HepG2 (cell line): Measurements from ENCODE around the gene MCM3AP. TPM values are rescaled to one million over a fixed set of nuclear protein-coding genes. Genes with fewer than 3 reads are reported as not detected.
A peak's percentile ranks its signal among the peaks of the same experiment; 100 is the strongest.

Experiments
- ATAC-seq: fragments of 200-7000 bp; cut with Tn5 transposase; 3 replicates; pipeline ENCODE4 v1.9.1; 2020; ENCODE audit warnings: mild to moderate bottlenecking, moderate library complexity
- BruUV-seq: library from RNA; stranded (reverse); fragments of 400-500 nt; replicated peaks from 2 replicates; lab custom pipeline; 2021; lab: Mats Ljungman, UMichigan
- CTCF ChIA-PET: fragments of 300-600 bp; formaldehyde crosslinking; extraction: SDS; loops from one replicate; lab custom pipeline; 2021; ENCODE audit warnings: low total read pairs, inconsistent platforms, low intra/inter-chr PET ratio; lab: Yijun Ruan, JAX
- POLR2A ChIA-PET: fragments of 350-600 bp; sonication (Branson Sonifier 250); formaldehyde crosslinking; loops from one replicate; lab custom pipeline; 2020; ENCODE audit warnings: antibody characterized with exemption, inconsistent platforms; lab: Yijun Ruan, JAX
- DNase-seq: peaks from one replicate; pipeline ENCODE4 v3.0.0-alpha.2; 2015; ENCODE audit warnings: low spot score
- FAIRE-seq: peaks from 3 replicates; lab custom pipeline; 2011; peaks lifted over from hg19 to GRCh38; lab: Jason Lieb, UNC
- H2AFZ ChIP-seq: one replicate; pipeline ENCODE4 v1.6.1; 2011; ENCODE audit warnings: low read length, inconsistent platforms
- H3K27ac ChIP-seq: fragments of 300-600 bp; 3 replicates; pipeline ENCODE4 v1.8.0; 2011; ENCODE audit warnings: mixed run types, mild to moderate bottlenecking, mixed read lengths, low read length, inconsistent platforms; ENCODE audit not compliant: insufficient read depth; ENCODE audit errors: extremely low read length
- H3K27me3 ChIP-seq, 2 experiments: fragments of 200-600 bp in 1 of 2; 2 replicates in 1 of 2; 3 replicates in 1 of 2; pipeline versions ENCODE4 v1.6.0 to v1.8.0; 2011; ENCODE audit warnings: low read length in 2 of 2, mild to moderate bottlenecking in 2 of 2, moderate library complexity in 2 of 2, inconsistent platforms in 1 of 2; ENCODE audit not compliant: insufficient read depth in 2 of 2, control insufficient read depth in 1 of 2
- H3K36me3 ChIP-seq, 2 experiments: fragments of 200-600 bp in 1 of 2; replicated peaks in 1 of 2; 2 replicates in 1 of 2; 3 replicates in 1 of 2; pipeline versions ENCODE4 v1.5.1 to v1.8.0; 2011; ENCODE audit warnings: low read length in 2 of 2, inconsistent platforms in 1 of 2; ENCODE audit not compliant: insufficient read depth in 2 of 2, control insufficient read depth in 1 of 2
- H3K4me1 ChIP-seq: 2 replicates; pipeline ENCODE4 v1.5.1; 2012; ENCODE audit warnings: low read length, inconsistent platforms; ENCODE audit not compliant: insufficient read depth
- H3K4me2 ChIP-seq: 2 replicates; pipeline ENCODE4 v1.6.0; 2011; ENCODE audit warnings: low read depth, low read length, inconsistent platforms
- H3K4me3 ChIP-seq, 3 experiments: fragments of 200-600 bp in 1 of 3; sonication (generic), shearing (Covaris generic) in 1 of 3; replicated peaks in 1 of 3; 2 replicates each; pipeline ENCODE4 v1.5.1; 2011 to 2016; ENCODE audit warnings: low read length in 3 of 3, inconsistent platforms in 2 of 3, low read depth in 2 of 3, mild to moderate bottlenecking in 2 of 3, control low read depth in 1 of 3, mixed read lengths in 1 of 3; ENCODE audit not compliant: insufficient read depth in 1 of 3
- H3K79me2 ChIP-seq: one replicate; pipeline ENCODE4 v1.6.1; 2011; ENCODE audit warnings: low read length, inconsistent platforms; ENCODE audit not compliant: insufficient read depth
- H3K9ac ChIP-seq: 2 replicates; pipeline ENCODE4 v1.6.0; 2011; ENCODE audit warnings: mild to moderate bottlenecking, low read depth, low read length, inconsistent platforms; ENCODE audit not compliant: insufficient read depth
- H3K9me3 ChIP-seq: 2 replicates; pipeline ENCODE4 v1.5.1; 2012; ENCODE audit warnings: mild to moderate bottlenecking, low read length
- H4K20me1 ChIP-seq: 2 replicates; pipeline ENCODE4 v1.6.0; 2011; ENCODE audit warnings: inconsistent platforms, mild to moderate bottlenecking, low read length, moderate library complexity; ENCODE audit not compliant: insufficient read depth
- ATM ChIP-seq: fragments of 450-650 bp; IDR thresholded peaks from 2 replicates; pipeline ENCODE4 v1.7.1; 2017; ENCODE audit warnings: mild to moderate bottlenecking, borderline replicate concordance
- CHCHD3 ChIP-seq: sonication (generic); formaldehyde crosslinking; IDR thresholded peaks from 2 replicates; pipeline ENCODE4 v1.8.0; 2022; ENCODE audit warnings: mild to moderate bottlenecking, missing genetic modification reagents, moderate library complexity
- HDAC2 ChIP-seq: sonication (generic); formaldehyde crosslinking; IDR thresholded peaks from 2 replicates; pipeline ENCODE4 v1.4.0; 2020; ENCODE audit warnings: missing genetic modification reagents
- KAT8 ChIP-seq: IDR thresholded peaks from 2 replicates; pipeline ENCODE4 v1.6.1; 2016; ENCODE audit warnings: missing genetic modification reagents, missing compliant biosample characterization
- MAX ChIP-seq: IDR thresholded peaks from 2 replicates; pipeline ENCODE4 v1.6.1; 2012; ENCODE audit warnings: inconsistent platforms
- MED1 ChIP-seq: sonication (generic); formaldehyde crosslinking; IDR thresholded peaks from 2 replicates; pipeline ENCODE4 v1.4.0; 2020; ENCODE audit warnings: missing genetic modification reagents
- MIER3 ChIP-seq: IDR thresholded peaks from 2 replicates; pipeline ENCODE4 v1.6.1; 2016; ENCODE audit warnings: missing compliant biosample characterization, borderline replicate concordance
- MIXL1 ChIP-seq: IDR thresholded peaks from 2 replicates; pipeline ENCODE4 v1.6.1; 2016
- MXI1 ChIP-seq: IDR thresholded peaks from 3 replicates; pipeline ENCODE4 v1.6.1; 2012; ENCODE audit warnings: low read depth, low read length, inconsistent platforms, borderline replicate concordance
- NR2F1 ChIP-seq, 2 experiments: fragments of 450-650 bp in 1 of 2; formaldehyde crosslinking in 1 of 2; IDR thresholded peaks; 2 replicates each; pipeline versions ENCODE4 v1.5.0 to v1.6.1; 2016 to 2020; ENCODE audit warnings: mild to moderate bottlenecking in 1 of 2, missing compliant biosample characterization in 1 of 2, missing genetic modification reagents in 1 of 2, moderate library complexity in 1 of 2
- SAP130 ChIP-seq: IDR thresholded peaks from 2 replicates; pipeline ENCODE4 v1.6.1; 2016; ENCODE audit warnings: low read depth
- SIN3A ChIP-seq: IDR thresholded peaks from 2 replicates; pipeline ENCODE4 v1.6.1; 2011; ENCODE audit warnings: low read depth, mild to moderate bottlenecking, control low read depth, low read length, borderline replicate concordance
- TCF12 ChIP-seq, 2 experiments: fragments of 450-650 bp in 1 of 2; sonication (generic) in 1 of 2; formaldehyde crosslinking in 1 of 2; IDR thresholded peaks; 2 replicates each; pipeline versions ENCODE4 v1.6.1 to v1.8.0; 2017 to 2022; ENCODE audit warnings: antibody characterized with exemption in 1 of 2, mild to moderate bottlenecking in 1 of 2, missing genetic modification reagents in 1 of 2, moderate library complexity in 1 of 2
- XBP1 ChIP-seq: sonication (generic); formaldehyde crosslinking; IDR thresholded peaks from 2 replicates; pipeline ENCODE4 v1.5.0; 2020; ENCODE audit warnings: missing genetic modification reagents
- ZNF572 ChIP-seq: sonication (generic); formaldehyde crosslinking; IDR thresholded peaks from 2 replicates; pipeline ENCODE4 v1.5.1; 2020; ENCODE audit warnings: mild to moderate bottlenecking, missing genetic modification reagents
- ZNF841 ChIP-seq: sonication (generic); formaldehyde crosslinking; IDR thresholded peaks from 2 replicates; pipeline ENCODE4 v1.8.1; 2023; ENCODE audit warnings: missing genetic modification reagents, borderline replicate concordance
- ZZZ3 ChIP-seq: sonication (generic); formaldehyde crosslinking; IDR thresholded peaks from 2 replicates; pipeline ENCODE4 v1.4.0; 2020; ENCODE audit warnings: missing genetic modification reagents, mild to moderate bottlenecking, borderline replicate concordance
- WGBS: methylation state at CpG from one replicate; pipeline ENCODE4 v1.1.6; 2017; ENCODE audit warnings: low lambda C conversion rate; 5-methylcytosine and 5-hydroxymethylcytosine counted together
- in situ Hi-C: cut with HindIII; loops from 2 replicates; pipeline ENCODE4 v1.10.0; 2017; ENCODE audit warnings: low pct_unique_long_range_greater_than_20kb; ENCODE audit not compliant: extremely low pct_ligation_motif_present
- intact Hi-C: fragments of 100-400 bp; cut with micrococcal nuclease; formaldehyde crosslinking; loops from one replicate; pipeline ENCODE4 v1.10.0; 2022; ENCODE audit not compliant: unreplicated experiment
- polyA plus RNA-seq, 8 experiments: library from polyadenylated mRNA; depleted of rRNA in 3 of 8; stranded (reverse) in 7 of 8; unstranded in 1 of 8; fragments of >200 nt; fragmentation: Illumina TruSeq in 4 of 8; extraction: Trizol in 4 of 8; gene quantifications; 2 replicates each; pipeline versions ENCODE4 v1.2.1 to v1.2.3, GENCODE V29; 2011 to 2016; ENCODE audit warnings: low read depth in 4 of 8, missing spikeins in 1 of 8, mixed read lengths in 1 of 8; ENCODE audit not compliant: insufficient read depth in 1 of 8
- total RNA-seq, 5 experiments: library from RNA; depleted of rRNA; stranded (reverse); fragments of >200 nt; fragmentation: Illumina TruSeq; extraction: Trizol; gene quantifications; 2 replicates each; pipeline ENCODE4 v1.2.3, GENCODE V29; 2016; ENCODE audit warnings: low read depth in 1 of 5
- TF ChIP-seq, protein P1 (sequence below): sonication (generic); formaldehyde crosslinking; IDR thresholded peaks from 2 replicates; pipeline ENCODE4 v1.5.0; 2020; ENCODE audit warnings: mild to moderate bottlenecking, missing genetic modification reagents
- TF ChIP-seq, protein P2 (sequence below): conservative IDR thresholded peaks from 2 replicates; pipeline ENCODE4 v1.6.1; 2018; ENCODE audit warnings: missing genetic modification reagents

The MCM3AP gene
- total and polyA plus RNA-seq, 2 of the 13 experiments (the other 11 are each of a cell fraction or from before 2014, with no cell fraction given) = 27.0 to 54.7 TPM

DNA sequence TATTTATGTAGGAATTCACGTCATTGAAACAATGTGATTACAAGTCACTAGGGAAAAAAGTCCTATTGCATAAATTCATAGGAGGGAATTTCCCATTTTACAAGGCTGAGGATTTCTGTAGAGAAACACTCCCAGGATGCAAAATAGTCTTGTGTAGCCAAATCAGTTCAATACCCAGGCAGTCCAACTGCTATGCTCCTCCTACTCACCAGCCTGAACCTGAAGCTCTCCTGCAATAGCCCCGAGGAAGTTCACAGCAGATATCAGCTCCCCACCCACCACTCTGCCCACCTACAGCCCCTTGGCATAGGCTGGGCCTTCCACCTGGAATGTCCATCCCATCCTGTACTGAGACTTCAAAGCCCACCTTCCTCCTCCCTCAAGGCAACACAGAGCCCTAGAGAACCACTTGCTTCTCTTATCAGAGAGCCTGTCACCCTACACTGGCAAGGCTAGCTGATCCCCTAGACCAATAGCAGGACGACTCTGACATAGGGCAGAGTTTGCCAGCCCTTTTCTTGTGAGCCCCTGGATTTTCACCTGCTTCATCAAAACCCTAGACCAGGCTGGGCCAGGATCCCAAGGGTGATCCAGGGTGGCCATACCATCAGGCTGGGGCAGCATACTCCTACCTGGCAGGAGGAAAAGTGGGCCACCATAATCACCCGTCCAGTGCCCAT lies 58.4 kb downstream of the MCM3AP start (continued):
- TF ChIP-seq MIER3 (CRISPR knock-in tag) = no peak
- TF ChIP-seq XBP1 (CRISPR knock-in tag) = no peak

GRCh38 chr21:46226146-46226545 lies 59.3 kb downstream of the MCM3AP start:
- in situ Hi-C loops (loop anchor here (5.0 kb wide), 1 partner anchor 254 kb away; no protein-coding TSS in a partner anchor), intact Hi-C loops (loop anchor here (5.0 to 10.0 kb wide), 2 partner anchors 59 to 69 kb away; partner anchors contain the start of genes FTCD, MCM3AP and YBEY)
- H3K36me3 ChIP-seq = peaks cover 5 to 22% of the 10 kb centered on the region in 2 experiments
- ChIA-PET CTCF (no interaction called here), POLR2A (no interaction called here)
- 60% methylated on average over 1 of the region's 1 CpG for WGBS
- H4K20me1 ChIP-seq = peaks cover 36% of the 10 kb centered on the region
- peak overlapping the region; percentile 1 to 99 (median 91); a peak in 3 of 6 replicates for H3K4me3 ChIP-seq
- H3K9me3 ChIP-seq = no peaks in the 10 kb centered on the region
- H3K9ac ChIP-seq = peak overlapping the region; percentile 81; the same call in 1 of the 2 replicates
- DNase-seq = no peak
- H2AFZ ChIP-seq = no peak overlapping the region
- H3K27ac ChIP-seq = peak overlapping the region; percentile 38
- peaks cover 51% of the 10 kb centered on the region for H3K4me1 ChIP-seq
- H3K27me3 ChIP-seq = no peaks in the 10 kb centered on the region
- ATAC-seq = peak; percentile 7; the same call in 2 of the 3 replicates
- peaks cover 84% of the 10 kb centered on the region for H3K79me2 ChIP-seq
- H3K4me2 ChIP-seq = peak overlapping the region; percentile 81
- peak; percentile 56 for FAIRE-seq
- BruUV-seq = no TSS peak
- peak; percentile 65; the same call in 1 of the 2 replicates for TF ChIP-seq SAP130 (CRISPR knock-in tag)
- TF ChIP-seq ZNF841 (CRISPR knock-in tag) = no peak
- TF ChIP-seq, protein P1, sequence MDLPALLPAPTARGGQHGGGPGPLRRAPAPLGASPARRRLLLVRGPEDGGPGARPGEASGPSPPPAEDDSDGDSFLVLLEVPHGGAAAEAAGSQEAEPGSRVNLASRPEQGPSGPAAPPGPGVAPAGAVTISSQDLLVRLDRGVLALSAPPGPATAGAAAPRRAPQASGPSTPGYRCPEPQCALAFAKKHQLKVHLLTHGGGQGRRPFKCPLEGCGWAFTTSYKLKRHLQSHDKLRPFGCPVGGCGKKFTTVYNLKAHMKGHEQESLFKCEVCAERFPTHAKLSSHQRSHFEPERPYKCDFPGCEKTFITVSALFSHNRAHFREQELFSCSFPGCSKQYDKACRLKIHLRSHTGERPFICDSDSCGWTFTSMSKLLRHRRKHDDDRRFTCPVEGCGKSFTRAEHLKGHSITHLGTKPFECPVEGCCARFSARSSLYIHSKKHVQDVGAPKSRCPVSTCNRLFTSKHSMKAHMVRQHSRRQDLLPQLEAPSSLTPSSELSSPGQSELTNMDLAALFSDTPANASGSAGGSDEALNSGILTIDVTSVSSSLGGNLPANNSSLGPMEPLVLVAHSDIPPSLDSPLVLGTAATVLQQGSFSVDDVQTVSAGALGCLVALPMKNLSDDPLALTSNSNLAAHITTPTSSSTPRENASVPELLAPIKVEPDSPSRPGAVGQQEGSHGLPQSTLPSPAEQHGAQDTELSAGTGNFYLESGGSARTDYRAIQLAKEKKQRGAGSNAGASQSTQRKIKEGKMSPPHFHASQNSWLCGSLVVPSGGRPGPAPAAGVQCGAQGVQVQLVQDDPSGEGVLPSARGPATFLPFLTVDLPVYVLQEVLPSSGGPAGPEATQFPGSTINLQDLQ (CRISPR knock-in tag) = no peak
- TF ChIP-seq NR2F1 (CRISPR knock-in tag; IDR thresholded peaks at IDR 0.05) = no peak
- no peak for TF ChIP-seq SIN3A
- TF ChIP-seq, protein P2, sequence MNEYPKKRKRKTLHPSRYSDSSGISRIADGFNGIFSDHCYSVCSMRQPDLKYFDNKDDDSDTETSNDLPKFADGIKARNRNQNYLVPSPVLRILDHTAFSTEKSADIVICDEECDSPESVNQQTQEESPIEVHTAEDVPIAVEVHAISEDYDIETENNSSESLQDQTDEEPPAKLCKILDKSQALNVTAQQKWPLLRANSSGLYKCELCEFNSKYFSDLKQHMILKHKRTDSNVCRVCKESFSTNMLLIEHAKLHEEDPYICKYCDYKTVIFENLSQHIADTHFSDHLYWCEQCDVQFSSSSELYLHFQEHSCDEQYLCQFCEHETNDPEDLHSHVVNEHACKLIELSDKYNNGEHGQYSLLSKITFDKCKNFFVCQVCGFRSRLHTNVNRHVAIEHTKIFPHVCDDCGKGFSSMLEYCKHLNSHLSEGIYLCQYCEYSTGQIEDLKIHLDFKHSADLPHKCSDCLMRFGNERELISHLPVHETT (CRISPR knock-in tag) = no peak
- no peak for TF ChIP-seq MIXL1 (CRISPR knock-in tag)
- TF ChIP-seq MED1 = no peak
- TF ChIP-seq KAT8 = no peak
- 0 out of 2 replicates have a peak, but pooled peaks have one; percentile 26 for TF ChIP-seq MAX
- no peak for TF ChIP-seq CHCHD3 (CRISPR knock-in tag)
- no peak for TF ChIP-seq TCF12 (IDR thresholded peaks at IDR 0.05)
- TF ChIP-seq TCF12 (CRISPR knock-in tag; IDR thresholded peaks at IDR 0.05) = no peak
- no peak for TF ChIP-seq HDAC2 (CRISPR knock-in tag)
- TF ChIP-seq MXI1 = peak; percentile 14; the same call in 1 of the 3 replicates
- TF ChIP-seq ZZZ3 (CRISPR knock-in tag) = no peak
- no peak for TF ChIP-seq ATM
- 0 out of 2 replicates have a peak, but pooled peaks have one; percentile 45 for TF ChIP-seq ZNF572 (CRISPR knock-in tag)
